Parathyroid adenoma (tissue), 2 donors: ENCODE data around the gene CCDC57.

Experiments
- H2AFZ ChIP-seq: fragments of 300-600 bp; sonication (generic); one replicate; pipeline ENCODE4 v1.7.0; 2017; ENCODE audit warnings: antibody characterized with exemption, mild to moderate bottlenecking
- H3K27ac ChIP-seq: fragments of 300-600 bp; sonication (generic); one replicate; pipeline ENCODE4 v1.7.0; 2017
- H3K27me3 ChIP-seq: fragments of 300-600 bp; sonication (generic); one replicate; pipeline ENCODE4 v1.7.0; 2017; ENCODE audit warnings: low read length; ENCODE audit not compliant: control insufficient read depth, insufficient read depth
- H3K36me3 ChIP-seq: fragments of 300-600 bp; sonication (generic); one replicate; pipeline ENCODE4 v1.7.0; 2017; ENCODE audit warnings: low read length; ENCODE audit not compliant: control insufficient read depth, insufficient read depth
- H3K4me1 ChIP-seq: fragments of 300-600 bp; sonication (generic); one replicate; pipeline ENCODE4 v1.7.0; 2017; ENCODE audit warnings: control low read depth
- H3K4me2 ChIP-seq: fragments of 300-600 bp; sonication (generic); one replicate; pipeline ENCODE4 v1.7.0; 2017; ENCODE audit warnings: low read length
- H3K4me3 ChIP-seq: fragments of 300-600 bp; sonication (generic); one replicate; pipeline ENCODE4 v1.7.0; 2017; ENCODE audit warnings: low read depth, low read length
- H3K79me2 ChIP-seq: fragments of 300-600 bp; sonication (generic); one replicate; pipeline ENCODE4 v1.7.0; 2017; ENCODE audit warnings: control low read depth
- H3K9ac ChIP-seq: fragments of 300-600 bp; sonication (generic); one replicate; pipeline ENCODE4 v1.7.0; 2017; ENCODE audit warnings: mild to moderate bottlenecking
- H3K9me3 ChIP-seq: fragments of 300-600 bp; sonication (generic); one replicate; pipeline ENCODE4 v1.7.0; 2017; ENCODE audit warnings: low read length; ENCODE audit not compliant: control insufficient read depth
- CTCF ChIP-seq: fragments of 300-600 bp; sonication (generic); IDR thresholded peaks from one replicate; pipeline ENCODE4 v1.7.0; 2017; ENCODE audit warnings: antibody characterized with exemption, mild to moderate bottlenecking
- donor health status: primary hyperparathyroidism.

The CCDC57 gene

GRCh38 chr17:82200743-82201497 lies 11.7 kb downstream of the CCDC57 start:
- Histone ChIP-seq H3K4me1 (peaks cover 13% of the 10 kb centered on the region), H3K4me3 (no peak overlapping the region), H3K9me3 (no peaks in the 10 kb centered on the region), H3K27ac (no peak overlapping the region), H3K9ac (no peak overlapping the region), H3K4me2 (no peak overlapping the region), H2AFZ (no peak overlapping the region), H3K27me3 (no peaks in the 10 kb centered on the region), H3K79me2 (peaks cover 20% of the 10 kb centered on the region), H3K36me3 (no peaks in the 10 kb centered on the region)
- TF ChIP-seq CTCF = no peak

GRCh38 chr17:82200135-82200534 lies 12.5 kb downstream of the CCDC57 start:
- no peak overlapping the region for H3K27ac ChIP-seq
- H2AFZ ChIP-seq = no peak overlapping the region
- H3K36me3 ChIP-seq = no peaks in the 10 kb centered on the region
- H3K79me2 ChIP-seq = peaks cover 23% of the 10 kb centered on the region
- H3K9me3 ChIP-seq = no peaks in the 10 kb centered on the region
- H3K9ac ChIP-seq = no peak overlapping the region
- H3K4me3 ChIP-seq = no peak overlapping the region
- no peak overlapping the region for H3K4me2 ChIP-seq
- H3K4me1 ChIP-seq = peaks cover 5% of the 10 kb centered on the region
- H3K27me3 ChIP-seq = no peaks in the 10 kb centered on the region
- TF ChIP-seq CTCF = no peak

- Histone ChIP-seq H3K9me3 (no peaks in the 10 kb centered on the region), H3K9ac (no peak overlapping the region), H3K4me3 (no peak overlapping the region), H3K4me2 (no peak overlapping the region), H3K4me1 (no peaks in the 10 kb centered on the region), H3K79me2 (peaks cover 23% of the 10 kb centered on the region), H3K27ac (no peak overlapping the region), H2AFZ (no peak overlapping the region), H3K27me3 (no peaks in the 10 kb centered on the region), H3K36me3 (no peaks in the 10 kb centered on the region)
- TF ChIP-seq CTCF = no peak
Observed at GRCh38 chr17:82199496-82199895, 13.1 kb downstream of the CCDC57 start.

GRCh38 chr17:82198092-82198491 lies 14.6 kb downstream of the CCDC57 start:
- Histone ChIP-seq H3K36me3 (no peaks in the 10 kb centered on the region), H3K27ac (no peak overlapping the region), H3K27me3 (no peaks in the 10 kb centered on the region), H2AFZ (no peak overlapping the region), H3K79me2 (peaks cover 23% of the 10 kb centered on the region), H3K4me2 (no peak overlapping the region), H3K9me3 (no peaks in the 10 kb centered on the region), H3K4me1 (no peaks in the 10 kb centered on the region), H3K9ac (no peak overlapping the region), H3K4me3 (no peak overlapping the region)
- TF ChIP-seq CTCF = no peak
